ENCODE results near the gene HSPA14.
"Not testable (repeated sequence)": the region's sequence is repeated elsewhere in the genome, so short reads cannot be mapped to it uniquely, and the experiment has no call there.

Gene HSPA14

DNA sequence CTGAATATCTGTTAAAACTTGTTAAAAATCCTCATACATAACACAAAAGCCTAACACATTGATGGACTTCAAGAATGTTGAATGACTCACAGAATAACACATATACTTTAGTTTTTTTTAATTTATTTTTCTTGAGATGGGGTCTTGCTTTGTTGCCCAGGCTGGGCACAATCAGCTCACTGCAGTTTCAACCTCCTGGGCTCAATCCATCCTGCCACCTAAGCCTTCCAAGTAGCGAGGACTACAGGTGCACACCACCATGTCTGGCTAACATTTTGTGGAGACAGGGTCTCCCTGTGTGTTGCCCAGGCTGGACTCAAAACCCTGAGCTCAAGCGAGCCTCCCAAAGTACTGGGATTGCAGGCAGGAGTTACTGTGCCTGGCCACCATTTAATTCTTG is 68.7 kb downstream of the HSPA14 start:
- in situ Hi-C loops (cut with MboI; ENCODE audit: low sequenced_read_pairs, unreplicated experiment) = no loop called here
- TF ChIP-seq, protein P1, sequence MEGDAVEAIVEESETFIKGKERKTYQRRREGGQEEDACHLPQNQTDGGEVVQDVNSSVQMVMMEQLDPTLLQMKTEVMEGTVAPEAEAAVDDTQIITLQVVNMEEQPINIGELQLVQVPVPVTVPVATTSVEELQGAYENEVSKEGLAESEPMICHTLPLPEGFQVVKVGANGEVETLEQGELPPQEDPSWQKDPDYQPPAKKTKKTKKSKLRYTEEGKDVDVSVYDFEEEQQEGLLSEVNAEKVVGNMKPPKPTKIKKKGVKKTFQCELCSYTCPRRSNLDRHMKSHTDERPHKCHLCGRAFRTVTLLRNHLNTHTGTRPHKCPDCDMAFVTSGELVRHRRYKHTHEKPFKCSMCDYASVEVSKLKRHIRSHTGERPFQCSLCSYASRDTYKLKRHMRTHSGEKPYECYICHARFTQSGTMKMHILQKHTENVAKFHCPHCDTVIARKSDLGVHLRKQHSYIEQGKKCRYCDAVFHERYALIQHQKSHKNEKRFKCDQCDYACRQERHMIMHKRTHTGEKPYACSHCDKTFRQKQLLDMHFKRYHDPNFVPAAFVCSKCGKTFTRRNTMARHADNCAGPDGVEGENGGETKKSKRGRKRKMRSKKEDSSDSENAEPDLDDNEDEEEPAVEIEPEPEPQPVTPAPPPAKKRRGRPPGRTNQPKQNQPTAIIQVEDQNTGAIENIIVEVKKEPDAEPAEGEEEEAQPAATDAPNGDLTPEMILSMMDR (IDR thresholded peaks at IDR 0.05; ENCODE audit: borderline replicate concordance, control extremely low read depth, extremely low read depth, insufficient read depth, missing control alignments) = no peak
- no peak for DNase-seq (ENCODE audit: low spot score)

DNA sequence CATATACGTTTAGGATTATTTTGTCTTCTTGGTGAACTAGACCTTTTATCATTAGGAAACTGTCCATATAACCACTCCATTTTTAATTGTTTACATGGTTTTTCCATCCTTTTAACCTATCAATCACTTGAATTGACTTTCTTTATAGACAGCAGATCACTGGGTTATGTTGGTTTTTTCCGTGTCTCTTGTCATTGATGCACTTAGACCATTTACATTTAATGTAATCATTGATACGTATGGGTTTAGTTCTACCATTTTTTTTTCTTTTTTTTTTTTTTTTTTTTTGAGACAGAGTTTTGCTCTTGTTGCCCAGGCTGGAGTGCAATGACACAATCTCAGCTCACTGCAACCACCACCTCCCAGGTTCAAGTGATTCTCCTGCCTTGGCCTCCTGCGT is 69.5 kb downstream of the HSPA14 start:
- in situ Hi-C loops (cut with MboI; ENCODE audit: low sequenced_read_pairs, unreplicated experiment); DNase-seq (ENCODE audit: low spot score): not testable (repeated sequence)

DNA sequence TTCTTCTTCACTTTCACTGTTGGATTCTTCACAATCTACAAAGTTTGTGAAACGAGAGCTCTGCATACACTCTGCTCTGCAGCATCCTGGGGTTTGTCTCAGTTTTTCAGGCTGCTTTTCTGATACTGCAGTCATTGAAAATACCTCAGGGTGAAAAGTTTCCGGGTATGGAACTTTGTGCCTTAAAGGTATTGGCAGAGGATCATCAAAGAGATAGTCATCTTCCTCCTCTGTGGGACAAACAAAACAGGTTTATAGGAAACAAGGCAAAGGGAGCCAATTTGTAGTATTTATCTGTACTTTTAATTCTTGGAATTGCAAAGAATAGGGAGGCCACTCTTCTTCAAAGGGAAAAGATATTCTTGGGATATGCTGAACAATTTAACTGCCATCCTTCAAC is 71.0 kb downstream of the HSPA14 start:
- in situ Hi-C loops (cut with MboI; ENCODE audit: low sequenced_read_pairs, unreplicated experiment) = no loop called here
- no peak for DNase-seq (ENCODE audit: low spot score)
- TF ChIP-seq, protein P1 (IDR thresholded peaks at IDR 0.05; ENCODE audit: borderline replicate concordance, control extremely low read depth, extremely low read depth, insufficient read depth, missing control alignments) = no peak

DNA sequence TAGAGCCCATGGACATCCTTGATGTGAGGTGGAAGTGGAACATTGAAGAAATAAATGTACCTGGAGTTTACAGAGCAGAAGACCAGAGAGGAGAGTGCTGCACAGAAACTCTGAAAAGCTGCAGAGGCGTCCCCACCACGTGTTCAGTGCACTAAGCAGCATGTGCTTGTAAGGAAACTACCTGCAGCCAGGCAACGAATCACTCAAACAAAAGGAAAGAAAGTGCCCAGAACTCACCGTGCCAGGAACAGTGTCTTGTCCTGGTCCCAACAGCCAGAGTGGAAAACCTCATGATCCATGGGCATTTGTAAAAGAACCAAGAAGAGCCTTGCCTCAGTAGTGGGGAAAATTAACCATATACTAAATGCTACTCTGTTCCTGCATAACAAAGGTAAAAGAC is 72.8 kb downstream of the HSPA14 start:
- no peak for DNase-seq (ENCODE audit: low spot score)
- TF ChIP-seq, protein P1 (IDR thresholded peaks at IDR 0.05; ENCODE audit: borderline replicate concordance, control extremely low read depth, extremely low read depth, insufficient read depth, missing control alignments) = no peak
- in situ Hi-C loops (cut with MboI; ENCODE audit: low sequenced_read_pairs, unreplicated experiment) = no loop called here

DNA sequence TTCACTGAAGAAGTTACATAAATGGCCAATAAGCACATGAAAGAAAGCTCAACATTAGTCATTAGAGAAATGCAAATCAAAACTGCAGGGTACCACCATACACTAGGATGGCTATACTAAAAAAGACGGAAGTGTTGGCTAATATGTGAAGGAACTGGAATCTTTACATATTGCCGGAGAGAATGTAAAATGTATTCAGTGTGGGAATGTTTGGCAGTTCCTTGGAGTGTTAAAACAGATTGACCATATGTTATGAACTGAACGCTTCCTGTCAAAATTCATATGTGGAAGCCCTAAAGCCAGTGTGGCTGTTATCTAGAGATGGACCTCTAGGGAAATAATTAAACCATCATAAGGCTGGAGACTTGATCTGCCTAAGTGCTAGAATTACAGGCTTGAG is 73.7 kb downstream of the HSPA14 start:
- TF ChIP-seq, protein P1 (IDR thresholded peaks at IDR 0.05; ENCODE audit: borderline replicate concordance, control extremely low read depth, extremely low read depth, insufficient read depth, missing control alignments) = no peak
- in situ Hi-C loops (cut with MboI; ENCODE audit: low sequenced_read_pairs, unreplicated experiment) = no loop called here
- no peak for DNase-seq (ENCODE audit: low spot score)

DNA sequence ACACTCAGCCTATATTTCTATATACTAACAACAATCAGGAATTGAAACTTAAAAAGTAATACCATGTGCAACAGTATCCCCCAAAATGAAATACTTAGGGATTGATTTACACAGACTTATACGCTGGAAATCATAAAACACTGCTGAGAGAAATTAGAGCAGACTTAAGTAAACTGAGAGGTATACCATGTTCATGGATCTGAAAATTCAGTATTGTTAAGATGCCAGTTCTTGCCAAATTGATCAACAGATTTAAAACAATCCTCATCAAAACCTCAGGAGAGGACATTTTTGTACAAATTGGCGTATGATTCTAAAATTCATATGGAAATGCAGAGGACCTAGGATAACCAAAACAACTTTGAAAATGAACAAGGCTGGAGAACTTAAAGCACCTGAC is 78.5 kb downstream of the HSPA14 start:
- DNase-seq (ENCODE audit: low spot score) = no peak
- TF ChIP-seq, protein P1 (IDR thresholded peaks at IDR 0.05; ENCODE audit: borderline replicate concordance, control extremely low read depth, extremely low read depth, insufficient read depth, missing control alignments) = no peak
- in situ Hi-C loops (cut with MboI; ENCODE audit: low sequenced_read_pairs, unreplicated experiment) = no loop called here

DNA sequence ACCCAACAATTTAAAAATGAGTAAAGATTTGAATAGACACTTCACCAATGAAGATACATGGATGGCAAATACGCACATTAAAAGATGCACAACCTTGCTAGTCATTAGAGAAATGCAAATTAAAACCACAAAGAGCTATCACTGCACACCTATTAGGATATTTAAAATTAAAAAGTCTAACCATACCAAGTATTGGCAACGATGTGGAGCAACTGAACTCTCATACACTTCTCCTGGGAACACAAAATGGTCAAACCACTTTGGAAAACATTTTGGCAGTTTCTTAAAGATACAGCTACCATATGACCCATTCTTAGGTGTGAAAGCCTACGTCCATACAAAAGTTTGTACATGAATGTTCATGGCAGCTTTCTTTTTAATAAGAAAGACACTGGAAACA is 79.7 kb downstream of the HSPA14 start:
- TF ChIP-seq, protein P1 (IDR thresholded peaks at IDR 0.05; ENCODE audit: borderline replicate concordance, control extremely low read depth, extremely low read depth, insufficient read depth, missing control alignments) = no peak
- in situ Hi-C loops (cut with MboI; ENCODE audit: low sequenced_read_pairs, unreplicated experiment) = no loop called here
- DNase-seq (ENCODE audit: low spot score) = no peak

Measured in GM13976 (cell line).